Smooth muscle cell of the brain vasculature (primary cell): ENCODE data around the gene RNF14.

ENCODE experiments used
- DNase-seq: peaks from one replicate; pipeline ENCODE4 v3.0.0-alpha.2; 2012; ENCODE audit warnings: low read depth, low spot score

The RNF14 gene

GRCh38 chr5:141978389-141978788, 9.5 kb downstream of the RNF14 start:
- DNase-seq: no peak

GRCh38 chr5:141982626-141983025, 13.7 kb downstream of the RNF14 start:
- no peak for DNase-seq

- DNase-seq: no peak
Observed at GRCh38 chr5:141986072-141986471, 17.2 kb downstream of the RNF14 start.

GRCh38 chr5:141989720-141990119, 20.8 kb downstream of the RNF14 start:
- DNase-seq: no peak

GRCh38 chr5:141992349-141992963, 23.6 kb downstream of the RNF14 start:
- DNase-seq: peak; percentile 43

- DNase-seq: no peak
Observed at GRCh38 chr5:141994511-141995136, 25.7 kb downstream of the RNF14 start.

- no peak for DNase-seq
Observed at GRCh38 chr5:141995656-141996055, 26.8 kb downstream of the RNF14 start.

- no peak for DNase-seq
Observed at GRCh38 chr5:141997358-141997960, 28.6 kb downstream of the RNF14 start.

- no peak for DNase-seq
Observed at GRCh38 chr5:142000173-142000572, 31.3 kb downstream of the RNF14 start.

- DNase-seq: no peak
Observed at GRCh38 chr5:142000704-142001484, 32.0 kb downstream of the RNF14 start.

- DNase-seq: no peak
Observed at GRCh38 chr5:142003266-142003800, 34.4 kb downstream of the RNF14 start.

GRCh38 chr5:142006363-142007236, 37.7 kb downstream of the RNF14 start:
- no peak for DNase-seq

GRCh38 chr5:142007237-142007544, 38.3 kb downstream of the RNF14 start:
- DNase-seq: no peak

GRCh38 chr5:142008813-142009212, 39.9 kb downstream of the RNF14 start:
- no peak for DNase-seq

- DNase-seq: no peak
Observed at GRCh38 chr5:142009886-142010285, 41.0 kb downstream of the RNF14 start.

GRCh38 chr5:142011572-142012185, 42.8 kb downstream of the RNF14 start:
- no peak for DNase-seq

- no peak for DNase-seq
Observed at GRCh38 chr5:142012186-142012785, 43.4 kb downstream of the RNF14 start.

GRCh38 chr5:142012792-142013388, 44.0 kb downstream of the RNF14 start, which contains the start of gene GNPDA1:
TSS of gene GNPDA1 (minus strand) at chr5:142013027. CDS start at chr5:142012035, 992 bp downstream.
- DNase-seq: no peak

GRCh38 chr5:142013734-142014521, 45.0 kb downstream of the RNF14 start:
- DNase-seq: no peak
